Stimulated activated CD8-positive, alpha-beta memory T cell treated with anti-CD3 and anti-CD28 coated beads, Interleukin-12 subunit alpha, Interleukin-12 subunit beta, amount 100 ng/mL, for 4 hours (primary cell): Measurements from ENCODE around the gene RPP25.
"Not testable (repeated sequence)": the region's sequence is repeated elsewhere in the genome, so short reads cannot be mapped to it uniquely, and the experiment has no call there.

Experiments
- DNase-seq: peaks from one replicate; pipeline ENCODE4 v3.0.0-alpha.2; 2020; ENCODE audit warnings: low read depth

The RPP25 gene

DNA sequence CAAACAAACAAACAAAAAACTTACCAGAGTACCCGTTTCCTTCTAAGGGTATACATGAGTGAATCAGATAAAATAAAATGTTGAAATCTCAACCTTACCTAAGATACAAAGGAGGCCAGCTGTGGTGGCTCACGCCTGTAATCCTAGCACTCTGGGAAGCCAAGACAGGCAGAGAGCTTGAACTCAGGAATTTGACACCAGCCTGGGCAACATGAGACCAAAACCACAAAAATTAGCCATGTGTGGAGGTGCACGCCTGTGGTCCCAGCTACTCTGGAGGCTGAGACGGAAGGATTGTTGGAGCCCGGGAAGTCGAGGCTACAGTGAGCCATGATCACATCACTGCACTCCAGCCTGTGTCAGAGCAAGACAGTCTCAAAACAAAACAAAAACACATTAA is 38.9 kb downstream of the RPP25 start:
- DNase-seq: no peak

DNA sequence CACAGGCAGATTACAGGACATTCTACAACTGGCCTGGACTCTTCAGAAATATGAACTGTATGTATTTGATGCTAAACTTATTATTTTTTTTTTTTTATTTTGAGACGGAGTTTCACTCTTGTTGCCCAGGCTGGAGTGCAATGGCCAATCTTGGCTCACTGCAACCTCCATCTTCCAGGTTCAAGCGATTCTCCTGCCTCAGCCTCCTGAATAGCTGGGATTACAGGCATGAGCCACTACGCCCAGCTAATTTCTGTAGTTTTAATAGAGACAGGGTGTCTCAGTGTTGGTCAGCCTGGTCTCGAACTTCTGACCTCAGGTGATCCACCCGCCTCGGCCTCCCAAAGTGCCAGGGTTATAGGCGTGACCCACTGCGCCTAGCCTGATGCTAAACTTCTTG is 42.8 kb downstream of the RPP25 start:
- DNase-seq: not testable (repeated sequence)

DNA sequence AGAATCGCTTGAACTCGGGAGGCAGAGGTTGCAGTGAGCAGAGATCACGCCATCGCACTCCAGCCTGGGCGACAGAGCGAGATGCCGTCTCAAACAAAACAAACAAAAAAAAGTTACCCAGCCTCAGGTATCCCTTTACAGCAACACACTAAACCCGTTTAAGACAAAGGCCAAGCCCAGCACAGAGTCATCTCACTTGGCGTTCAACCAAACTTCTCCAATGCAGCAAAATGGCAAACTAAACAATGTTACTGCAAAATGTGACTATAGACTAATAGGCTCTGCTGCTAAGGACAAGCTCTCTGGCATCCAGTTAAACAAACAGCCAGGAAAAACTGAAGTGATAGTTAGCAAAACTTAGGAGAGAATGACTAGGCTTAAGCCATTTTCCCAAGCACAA is 43.5 kb downstream of the RPP25 start:
- DNase-seq: no peak

DNA sequence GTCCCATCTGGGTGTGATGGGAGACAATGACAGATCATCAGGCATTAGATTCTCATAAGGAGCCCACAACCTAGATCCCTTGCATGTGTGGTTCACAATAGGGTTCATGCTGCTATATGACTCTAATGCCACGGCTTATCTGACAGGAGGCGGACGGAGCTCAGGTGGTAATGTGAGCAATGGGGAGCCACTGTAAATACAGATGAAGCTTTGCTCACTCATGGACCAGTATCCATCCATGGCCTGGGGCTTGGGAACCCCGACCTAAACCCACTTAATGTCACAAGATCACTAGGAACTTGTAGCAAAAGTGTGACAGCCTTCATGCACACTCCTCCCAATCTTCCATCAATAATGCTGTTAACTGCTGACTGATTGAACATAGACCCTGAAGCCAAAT is 47.9 kb downstream of the RPP25 start:
- no peak for DNase-seq

DNA sequence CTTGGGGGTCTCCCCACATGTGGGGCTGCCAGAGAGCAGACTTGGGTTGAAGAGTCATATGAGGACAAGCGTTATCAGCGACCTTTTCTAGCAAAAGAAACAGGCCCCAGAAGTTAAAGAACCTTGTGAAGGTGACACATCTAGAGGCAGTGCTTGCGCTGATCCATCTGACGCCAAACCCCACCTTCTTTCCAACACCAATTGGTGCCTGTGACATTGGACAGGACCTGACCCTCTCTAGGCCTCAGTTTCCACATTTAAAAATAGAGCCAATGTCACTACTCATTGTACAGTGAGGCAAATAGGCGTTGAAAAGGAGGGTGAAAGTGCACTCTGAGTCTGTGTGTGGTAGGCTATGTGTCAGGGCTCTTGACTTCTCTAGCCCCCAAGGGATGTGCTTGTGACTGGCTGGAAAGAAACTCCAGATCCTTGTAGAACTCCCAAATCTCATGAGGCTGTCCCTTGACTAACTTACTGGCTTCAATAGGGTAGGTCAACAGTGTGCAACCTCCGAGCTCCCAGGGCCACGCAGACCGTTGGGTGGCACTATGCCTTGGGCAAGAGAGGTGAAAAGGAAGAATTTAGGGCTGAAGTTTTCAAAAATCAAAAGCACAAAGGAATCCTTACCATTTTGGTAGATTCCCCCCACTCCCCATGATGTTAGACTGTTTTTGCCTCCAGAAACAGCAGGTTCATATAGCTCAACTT is 49.3 kb downstream of the RPP25 start:
- DNase-seq: no peak

DNA sequence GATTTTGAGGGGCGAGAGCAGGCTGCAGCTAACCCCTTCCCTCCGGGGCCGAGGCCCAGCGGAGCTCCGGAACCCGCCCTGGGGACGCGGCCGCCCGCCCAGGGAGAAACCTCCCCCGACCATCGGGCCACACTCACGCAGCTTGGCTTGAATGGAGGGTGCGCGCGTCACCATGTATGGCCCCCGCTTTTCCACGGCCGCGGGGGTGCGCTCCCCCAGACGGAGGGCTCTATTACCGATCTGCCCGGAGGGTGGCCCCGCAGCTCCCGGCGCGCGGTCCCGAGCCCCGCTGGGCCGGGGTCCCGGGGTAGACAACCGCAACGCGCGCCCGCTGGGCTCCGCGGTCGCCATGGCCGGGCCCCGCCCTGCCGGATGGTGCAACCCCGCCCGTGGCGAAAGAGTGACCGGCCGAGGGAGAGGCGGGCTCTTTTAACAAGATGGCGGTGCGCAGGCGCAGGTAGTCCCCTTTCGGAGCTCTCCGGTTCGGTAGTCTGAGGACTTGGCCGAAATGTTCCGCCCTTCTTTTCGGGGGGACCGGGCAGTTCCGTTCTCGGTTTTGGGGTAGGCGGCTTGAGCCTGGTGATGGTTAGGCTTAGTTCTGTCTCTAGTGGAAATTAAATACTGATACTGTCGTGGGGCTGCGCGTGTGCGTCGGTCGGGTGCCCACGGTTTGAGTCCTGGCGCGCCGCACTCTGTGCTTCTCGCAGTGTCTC is 50.0 kb downstream of the RPP25 start, which contains the start of gene FAM219B:
Gene FAM219B, minus strand, starts transcription at position 402 of the 713 bp plus-strand sequence. Its CDS starts 51 bp downstream, at position 351.
- DNase-seq: peak; percentile 67

DNA sequence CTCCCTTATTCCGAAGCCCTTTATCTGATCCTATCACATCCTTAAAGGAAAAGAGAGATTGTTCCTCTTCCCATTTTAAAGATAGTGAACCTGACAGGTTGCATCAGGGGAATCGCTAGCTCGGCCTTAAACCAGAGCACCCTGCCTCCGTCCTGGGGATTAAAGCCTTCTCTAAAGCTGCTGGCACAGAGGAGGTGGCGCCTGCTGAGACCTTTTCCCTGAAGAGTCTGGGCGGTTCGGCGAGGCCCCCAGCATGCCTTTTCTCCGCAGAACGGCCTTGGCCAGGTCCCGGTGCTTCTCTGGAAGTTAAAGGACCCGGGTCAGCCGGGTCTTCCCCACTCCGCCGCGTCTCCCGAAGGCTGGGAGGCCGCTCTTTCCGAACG is 50.5 kb downstream of the RPP25 start:
- no peak for DNase-seq
